NCI-H146 treated with DMSO at 0.1 percent for 48 hours (cell line): ENCODE results near the gene CARMIL1.
"Not testable (repeated sequence)": the region's sequence is repeated elsewhere in the genome, so short reads cannot be mapped to it uniquely, and the experiment has no call there.

Source experiments
- DNase-seq: peaks from one replicate; lab custom pipeline; 2025; ENCODE audit not compliant: unreplicated experiment; lab: John Stamatoyannopoulos, UW

CARMIL1 gene

GRCh38 chr6:25277386-25277785 is 1.8 kb upstream of the CARMIL1 start:
- no peak for DNase-seq

- no peak for DNase-seq
Observed at GRCh38 chr6:25277857-25278256, 1.3 kb upstream of the CARMIL1 start.

GRCh38 chr6:25278261-25278913 is 787 bp upstream of the CARMIL1 start:
- peak; percentile 57 for DNase-seq

DNA sequence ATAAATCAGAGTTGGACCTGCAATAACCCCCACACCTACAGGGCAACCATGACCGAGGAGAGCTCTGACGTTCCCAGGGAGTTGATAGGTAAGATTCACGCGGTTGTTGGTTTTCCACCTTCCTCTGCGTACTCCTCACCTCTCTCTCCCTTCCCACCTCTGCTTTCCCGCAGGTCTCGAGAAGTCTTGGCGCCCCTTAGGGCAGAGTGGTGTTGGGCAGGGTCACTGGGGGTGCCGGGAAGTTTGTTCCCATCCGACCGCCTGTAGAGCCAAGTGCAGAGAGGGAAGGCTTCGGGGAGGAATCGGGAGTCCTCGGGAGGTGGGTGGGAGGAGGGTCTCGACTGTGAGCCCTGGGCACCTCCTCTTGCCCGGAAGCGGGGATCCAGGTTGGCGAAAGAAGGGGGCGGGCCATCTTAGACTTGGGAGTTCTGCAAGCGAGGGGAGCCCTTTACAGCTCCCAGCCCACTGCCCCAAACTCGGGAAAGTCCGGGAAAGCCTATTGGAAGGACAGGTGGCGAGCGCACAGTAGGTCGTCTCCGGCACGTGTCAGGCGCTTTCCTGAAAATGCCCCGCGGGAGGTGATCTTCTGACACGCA is 672 bp downstream of the CARMIL1 start:
- no peak for DNase-seq

DNA sequence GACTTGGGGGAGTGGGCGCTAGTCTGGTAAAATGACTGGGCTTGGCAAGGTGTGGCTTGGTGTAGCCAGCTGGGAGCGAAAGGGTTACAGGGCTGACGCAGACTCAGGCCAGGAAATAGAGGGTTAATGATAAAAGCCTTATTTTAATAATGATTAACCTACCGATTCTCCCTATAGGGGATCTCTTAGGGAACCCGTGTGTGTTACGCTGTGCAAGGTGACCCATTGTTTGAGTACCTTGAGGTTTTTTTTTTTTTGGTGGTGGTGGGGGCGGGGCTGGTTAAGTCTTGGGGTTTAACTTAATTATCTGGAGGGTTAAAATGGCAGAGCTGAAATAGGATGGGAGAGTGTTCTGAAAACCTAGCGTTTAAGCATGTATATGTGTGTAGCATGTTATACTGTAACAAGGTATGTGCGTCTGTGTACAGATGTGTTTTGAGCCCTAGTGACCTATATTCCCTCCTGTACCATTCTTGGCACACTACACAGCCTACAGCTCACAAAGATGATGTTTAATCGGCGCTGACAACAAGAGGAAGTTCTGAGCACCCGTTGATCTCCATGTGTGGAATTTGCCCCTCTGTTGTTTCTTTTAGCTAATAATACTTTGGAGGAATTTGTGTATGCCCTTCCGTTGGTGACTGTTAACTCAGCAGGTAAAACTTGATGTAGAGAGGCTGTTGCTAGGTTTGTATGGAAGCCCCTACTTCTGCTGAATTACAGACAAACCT is 1.3 kb downstream of the CARMIL1 start:
- DNase-seq = peak; percentile 34

DNA sequence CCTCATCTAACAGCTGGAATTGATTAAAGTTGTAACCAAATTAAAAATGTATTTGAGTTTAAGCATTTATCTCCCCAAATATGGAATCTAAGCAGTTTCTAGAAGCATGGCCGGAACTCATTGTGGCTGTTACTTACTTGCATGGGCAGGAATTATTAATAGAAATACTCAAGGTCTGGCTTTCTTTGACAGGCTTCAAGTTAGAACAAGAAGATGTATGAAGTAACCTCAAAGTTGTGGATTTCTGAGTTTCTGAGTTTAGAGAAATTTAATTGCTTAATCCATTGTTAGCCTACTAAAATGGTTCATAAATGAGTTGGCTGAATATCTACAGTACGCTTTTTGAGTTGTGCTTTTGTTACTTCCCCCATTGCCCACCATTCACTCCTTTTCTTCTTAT is 7.7 kb downstream of the CARMIL1 start:
- no peak for DNase-seq

- no peak for DNase-seq
Observed at GRCh38 chr6:25287941-25288340, 8.8 kb downstream of the CARMIL1 start.

DNA sequence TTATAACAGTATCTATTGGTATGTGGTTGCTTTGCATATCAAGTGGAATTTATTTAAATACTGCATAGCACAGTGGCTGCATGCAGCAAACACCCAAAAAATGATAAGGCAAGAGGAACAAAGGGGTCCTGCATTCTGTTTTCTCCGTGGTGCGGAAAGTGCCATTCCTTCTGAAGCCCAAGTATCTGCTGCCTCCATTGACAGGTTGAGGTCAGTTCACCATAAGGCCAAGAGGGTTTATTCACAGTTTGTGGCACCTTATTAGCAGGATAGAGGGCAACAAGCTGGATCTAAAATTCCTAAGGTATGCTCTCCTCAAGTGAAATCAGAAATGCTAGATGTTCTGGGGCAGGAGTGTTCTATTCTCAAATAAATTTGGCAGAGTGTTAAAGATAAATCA is 9.3 kb downstream of the CARMIL1 start:
- DNase-seq = no peak

GRCh38 chr6:25290306-25291060 is 11.3 kb downstream of the CARMIL1 start:
- DNase-seq = no peak

GRCh38 chr6:25292384-25292783 is 13.2 kb downstream of the CARMIL1 start:
- DNase-seq = no peak

DNA sequence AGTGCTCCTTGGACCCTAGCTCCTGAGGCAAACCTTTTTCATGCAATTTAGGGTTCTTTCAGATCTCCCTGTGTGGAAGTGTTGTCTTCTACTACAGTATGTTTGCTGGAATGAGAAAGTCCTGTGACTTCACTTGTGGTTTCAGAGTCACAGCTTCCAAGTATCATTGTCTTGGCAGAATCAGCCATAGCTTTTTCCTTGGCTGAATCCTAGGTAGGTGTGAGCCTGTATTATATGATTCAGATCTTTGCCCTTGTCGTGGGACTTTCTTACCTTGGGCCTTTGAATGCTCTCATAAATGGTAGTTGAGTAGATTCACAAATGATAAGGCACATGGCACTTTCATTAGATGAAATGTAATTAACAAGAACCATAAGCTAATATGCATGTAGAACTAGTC is 16.5 kb downstream of the CARMIL1 start:
- DNase-seq = no peak

- DNase-seq = no peak
Observed at GRCh38 chr6:25296217-25296905, 17.2 kb downstream of the CARMIL1 start.

- no peak for DNase-seq
Observed at GRCh38 chr6:25297039-25297441, 17.9 kb downstream of the CARMIL1 start.

DNA sequence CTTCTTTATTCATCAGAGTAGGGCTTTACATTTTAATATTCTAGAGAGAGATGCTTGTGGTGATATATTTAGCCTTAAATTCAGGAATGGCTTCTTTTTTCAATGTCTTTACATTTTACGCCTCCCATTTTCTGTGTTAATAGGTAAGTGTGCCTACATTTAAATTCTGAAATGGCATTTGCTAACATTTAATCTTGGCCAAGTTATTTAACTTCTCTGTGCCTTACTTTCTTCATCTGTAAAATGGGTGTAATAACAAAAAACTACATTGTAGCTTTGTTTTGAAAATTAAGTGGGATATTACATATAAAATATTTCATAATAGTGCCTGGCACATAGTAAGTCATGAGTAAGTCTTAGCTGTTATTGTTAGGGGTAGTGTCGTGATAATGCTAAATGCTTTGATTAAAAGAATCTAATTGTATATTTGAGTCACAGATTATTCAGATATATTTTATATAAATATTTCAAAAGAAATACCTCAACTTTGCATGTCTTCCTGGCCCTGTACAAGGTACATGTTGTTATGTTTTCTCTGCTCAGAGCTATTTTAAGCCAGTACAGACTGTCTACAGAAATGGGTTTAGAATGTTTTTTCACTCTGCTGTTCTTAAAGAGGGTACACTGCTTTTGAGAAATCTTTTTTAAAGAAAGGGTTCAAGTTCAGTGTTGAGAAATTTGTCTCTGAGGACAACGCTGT is 18.8 kb downstream of the CARMIL1 start:
- no peak for DNase-seq

DNA sequence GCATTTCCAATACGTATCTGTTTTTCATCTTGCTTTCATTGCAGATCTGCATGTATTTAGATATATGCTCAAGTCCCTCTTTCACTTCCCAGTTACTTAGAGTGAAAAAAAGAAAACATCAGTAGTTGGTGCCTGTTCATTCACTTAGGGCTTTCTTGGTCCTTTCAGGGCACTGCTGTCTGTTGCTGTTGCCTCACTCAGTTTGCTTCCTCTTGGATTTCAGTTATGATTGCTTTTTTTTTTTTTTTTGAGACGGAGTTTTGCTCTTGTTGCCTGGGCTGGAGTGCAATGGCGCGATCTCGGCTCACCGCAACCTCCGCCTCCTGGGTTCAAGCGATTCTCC is 19.3 kb downstream of the CARMIL1 start:
- not testable (repeated sequence) for DNase-seq

GRCh38 chr6:25301362-25301761 is 22.2 kb downstream of the CARMIL1 start:
- no peak for DNase-seq

- DNase-seq = no peak
Observed at GRCh38 chr6:25302151-25302550, 23.0 kb downstream of the CARMIL1 start.

- peak; percentile 70 for DNase-seq
Observed at GRCh38 chr6:25302677-25303128, 23.5 kb downstream of the CARMIL1 start.

GRCh38 chr6:25303254-25303653 is 24.1 kb downstream of the CARMIL1 start:
- no peak for DNase-seq

GRCh38 chr6:25306379-25306778 is 27.2 kb downstream of the CARMIL1 start:
- DNase-seq = no peak
